Measurements from ENCODE around the gene MPPED1. TPM values are rescaled to one million over a fixed set of nuclear protein-coding genes. Genes with fewer than 3 reads are reported as not detected.

The MPPED1 gene
- total RNA-seq, 1 experiment from 2014 or later: 0.35 TPM

GRCh38 chr22:43385770-43386641 is 25.8 kb upstream of the MPPED1 start:
- Mint-ChIP-seq H3K4me1 (peaks cover 14% of the 10 kb centered on the region), H3K9me3 (no peaks in the 10 kb centered on the region), H3K27ac (no peak overlapping the region), H3K27me3 (ENCODE audit: low read depth) (peaks cover 28% of the 10 kb centered on the region), H3K36me3 (no peaks in the 10 kb centered on the region), H3K4me3 (no peak overlapping the region)
- DNase-seq (ENCODE audit: low spot score) (peak; percentile 84), ATAC-seq (peak; percentile 73)
- POLR2A ChIA-PET: no interaction called here
- CTCF ChIA-PET: interaction anchor here (0.6 to 7.7 kb wide), 25 partner anchors 9 to 198 kb away, joined by 3 to 108 read pairs (median 4); no protein-coding TSS in a partner anchor
- TF ChIP-seq NFYB (CRISPR knock-in tag; conservative IDR thresholded peaks at IDR 0.05; ENCODE audit: low read depth) (no peak), FOXK1 (CRISPR knock-in tag; IDR thresholded peaks at IDR 0.05) (no peak), MYBL2 (CRISPR knock-in tag; IDR thresholded peaks at IDR 0.05) (no peak), MXD4 (CRISPR knock-in tag; IDR thresholded peaks at IDR 0.05; ENCODE audit: borderline replicate concordance) (no peak), TEAD1 (CRISPR knock-in tag; IDR thresholded peaks at IDR 0.05) (no peak), RORB (CRISPR knock-in tag; IDR thresholded peaks at IDR 0.05) (no peak), NR2C2 (CRISPR knock-in tag; IDR thresholded peaks at IDR 0.05) (no peak), ATF2 (CRISPR knock-in tag; IDR thresholded peaks at IDR 0.05; ENCODE audit: borderline replicate concordance, low read depth) (no peak), IRF2 (CRISPR knock-in tag; IDR thresholded peaks at IDR 0.05; ENCODE audit: borderline replicate concordance, low read depth) (no peak), JAZF1 (CRISPR knock-in tag; IDR thresholded peaks at IDR 0.05) (no peak), ATF1 (CRISPR knock-in tag; IDR thresholded peaks at IDR 0.05) (no peak), EMX1 (CRISPR knock-in tag; IDR thresholded peaks at IDR 0.05) (no peak), GABPB1 (CRISPR knock-in tag; IDR thresholded peaks at IDR 0.05) (no peak), SMAD4 (CRISPR knock-in tag; IDR thresholded peaks at IDR 0.05) (no peak), ZNF138 (CRISPR knock-in tag; conservative IDR thresholded peaks at IDR 0.05) (0 out of 2 replicates have a peak, but pooled peaks have one; percentile 50), PRRX2 (CRISPR knock-in tag; IDR thresholded peaks at IDR 0.05) (no peak), OVOL2 (CRISPR knock-in tag; IDR thresholded peaks at IDR 0.05; ENCODE audit: borderline replicate concordance) (no peak), HMGA2 (CRISPR knock-in tag; IDR thresholded peaks at IDR 0.05) (no peak), RELA (CRISPR knock-in tag; IDR thresholded peaks at IDR 0.05; ENCODE audit: borderline replicate concordance) (no peak)
- TF ChIP-seq, protein P1, sequence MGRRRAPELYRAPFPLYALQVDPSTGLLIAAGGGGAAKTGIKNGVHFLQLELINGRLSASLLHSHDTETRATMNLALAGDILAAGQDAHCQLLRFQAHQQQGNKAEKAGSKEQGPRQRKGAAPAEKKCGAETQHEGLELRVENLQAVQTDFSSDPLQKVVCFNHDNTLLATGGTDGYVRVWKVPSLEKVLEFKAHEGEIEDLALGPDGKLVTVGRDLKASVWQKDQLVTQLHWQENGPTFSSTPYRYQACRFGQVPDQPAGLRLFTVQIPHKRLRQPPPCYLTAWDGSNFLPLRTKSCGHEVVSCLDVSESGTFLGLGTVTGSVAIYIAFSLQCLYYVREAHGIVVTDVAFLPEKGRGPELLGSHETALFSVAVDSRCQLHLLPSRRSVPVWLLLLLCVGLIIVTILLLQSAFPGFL (CRISPR knock-in tag; IDR thresholded peaks at IDR 0.05; ENCODE audit: borderline replicate concordance): no peak
- TF ChIP-seq, protein P2, sequence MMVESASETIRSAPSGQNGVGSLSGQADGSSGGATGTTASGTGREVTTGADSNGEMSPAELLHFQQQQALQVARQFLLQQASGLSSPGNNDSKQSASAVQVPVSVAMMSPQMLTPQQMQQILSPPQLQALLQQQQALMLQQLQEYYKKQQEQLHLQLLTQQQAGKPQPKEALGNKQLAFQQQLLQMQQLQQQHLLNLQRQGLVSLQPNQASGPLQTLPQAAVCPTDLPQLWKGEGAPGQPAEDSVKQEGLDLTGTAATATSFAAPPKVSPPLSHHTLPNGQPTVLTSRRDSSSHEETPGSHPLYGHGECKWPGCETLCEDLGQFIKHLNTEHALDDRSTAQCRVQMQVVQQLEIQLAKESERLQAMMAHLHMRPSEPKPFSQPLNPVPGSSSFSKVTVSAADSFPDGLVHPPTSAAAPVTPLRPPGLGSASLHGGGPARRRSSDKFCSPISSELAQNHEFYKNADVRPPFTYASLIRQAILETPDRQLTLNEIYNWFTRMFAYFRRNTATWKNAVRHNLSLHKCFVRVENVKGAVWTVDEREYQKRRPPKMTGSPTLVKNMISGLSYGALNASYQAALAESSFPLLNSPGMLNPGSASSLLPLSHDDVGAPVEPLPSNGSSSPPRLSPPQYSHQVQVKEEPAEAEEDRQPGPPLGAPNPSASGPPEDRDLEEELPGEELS (CRISPR knock-in tag; IDR thresholded peaks at IDR 0.05): no peak
- TF ChIP-seq, protein P3, sequence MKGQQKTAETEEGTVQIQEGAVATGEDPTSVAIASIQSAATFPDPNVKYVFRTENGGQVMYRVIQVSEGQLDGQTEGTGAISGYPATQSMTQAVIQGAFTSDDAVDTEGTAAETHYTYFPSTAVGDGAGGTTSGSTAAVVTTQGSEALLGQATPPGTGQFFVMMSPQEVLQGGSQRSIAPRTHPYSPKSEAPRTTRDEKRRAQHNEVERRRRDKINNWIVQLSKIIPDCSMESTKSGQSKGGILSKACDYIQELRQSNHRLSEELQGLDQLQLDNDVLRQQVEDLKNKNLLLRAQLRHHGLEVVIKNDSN (CRISPR knock-in tag; IDR thresholded peaks at IDR 0.05): no peak
- TF ChIP-seq, protein P4, sequence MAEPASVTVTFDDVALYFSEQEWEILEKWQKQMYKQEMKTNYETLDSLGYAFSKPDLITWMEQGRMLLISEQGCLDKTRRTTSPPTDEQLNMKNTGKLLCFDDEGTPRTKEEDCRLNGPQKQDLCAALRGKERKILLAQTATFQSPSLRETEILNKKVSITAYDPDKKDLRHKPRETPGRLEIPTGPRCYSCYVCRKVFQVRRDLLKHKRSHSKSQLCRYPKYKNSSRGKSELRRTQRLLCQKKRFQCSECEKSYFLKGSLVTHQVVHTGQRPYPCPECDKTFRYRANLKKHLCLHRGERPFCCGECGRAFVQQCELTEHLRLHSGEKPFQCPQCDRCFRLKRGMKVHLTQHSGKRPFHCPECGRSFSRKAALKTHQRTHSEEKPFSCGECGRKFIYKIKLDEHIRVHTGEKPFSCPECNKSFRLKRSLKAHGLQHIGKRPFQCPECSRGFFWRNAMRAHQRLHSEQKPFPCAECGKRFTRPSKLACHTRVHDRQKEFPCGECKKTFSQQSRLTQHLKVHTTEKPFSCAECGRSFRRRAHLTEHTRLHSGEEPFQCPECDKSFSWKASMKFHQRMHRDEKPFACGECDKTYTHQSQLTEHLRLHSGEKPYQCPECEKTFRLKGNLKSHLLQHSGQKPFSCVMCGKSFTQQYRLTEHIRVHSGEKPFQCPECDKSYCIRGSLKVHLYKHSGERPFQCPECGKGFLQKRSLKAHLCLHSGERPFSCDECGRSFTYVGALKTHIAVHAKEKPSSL (CRISPR knock-in tag; conservative IDR thresholded peaks at IDR 0.05): no peak
- TF ChIP-seq, protein P5, sequence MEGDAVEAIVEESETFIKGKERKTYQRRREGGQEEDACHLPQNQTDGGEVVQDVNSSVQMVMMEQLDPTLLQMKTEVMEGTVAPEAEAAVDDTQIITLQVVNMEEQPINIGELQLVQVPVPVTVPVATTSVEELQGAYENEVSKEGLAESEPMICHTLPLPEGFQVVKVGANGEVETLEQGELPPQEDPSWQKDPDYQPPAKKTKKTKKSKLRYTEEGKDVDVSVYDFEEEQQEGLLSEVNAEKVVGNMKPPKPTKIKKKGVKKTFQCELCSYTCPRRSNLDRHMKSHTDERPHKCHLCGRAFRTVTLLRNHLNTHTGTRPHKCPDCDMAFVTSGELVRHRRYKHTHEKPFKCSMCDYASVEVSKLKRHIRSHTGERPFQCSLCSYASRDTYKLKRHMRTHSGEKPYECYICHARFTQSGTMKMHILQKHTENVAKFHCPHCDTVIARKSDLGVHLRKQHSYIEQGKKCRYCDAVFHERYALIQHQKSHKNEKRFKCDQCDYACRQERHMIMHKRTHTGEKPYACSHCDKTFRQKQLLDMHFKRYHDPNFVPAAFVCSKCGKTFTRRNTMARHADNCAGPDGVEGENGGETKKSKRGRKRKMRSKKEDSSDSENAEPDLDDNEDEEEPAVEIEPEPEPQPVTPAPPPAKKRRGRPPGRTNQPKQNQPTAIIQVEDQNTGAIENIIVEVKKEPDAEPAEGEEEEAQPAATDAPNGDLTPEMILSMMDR (IDR thresholded peaks at IDR 0.05): peak; percentile 86
- TF ChIP-seq, protein P6, sequence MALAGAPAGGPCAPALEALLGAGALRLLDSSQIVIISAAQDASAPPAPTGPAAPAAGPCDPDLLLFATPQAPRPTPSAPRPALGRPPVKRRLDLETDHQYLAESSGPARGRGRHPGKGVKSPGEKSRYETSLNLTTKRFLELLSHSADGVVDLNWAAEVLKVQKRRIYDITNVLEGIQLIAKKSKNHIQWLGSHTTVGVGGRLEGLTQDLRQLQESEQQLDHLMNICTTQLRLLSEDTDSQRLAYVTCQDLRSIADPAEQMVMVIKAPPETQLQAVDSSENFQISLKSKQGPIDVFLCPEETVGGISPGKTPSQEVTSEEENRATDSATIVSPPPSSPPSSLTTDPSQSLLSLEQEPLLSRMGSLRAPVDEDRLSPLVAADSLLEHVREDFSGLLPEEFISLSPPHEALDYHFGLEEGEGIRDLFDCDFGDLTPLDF (CRISPR knock-in tag; IDR thresholded peaks at IDR 0.05): no peak

Data from WTC11 (cell line).